GM18519 (cell line): ENCODE measurements around the gene RAPGEFL1.
"Not testable (repeated sequence)": the region's sequence is repeated elsewhere in the genome, so short reads cannot be mapped to it uniquely, and the experiment has no call there.

Experiments used
- ATAC-seq: cut with Tn5 transposase; IDR thresholded peaks from one replicate; pipeline ENCODE4 v1.9.1; 2021; ENCODE audit warnings: mild to moderate bottlenecking, moderate library complexity; ENCODE audit not compliant: unreplicated experiment, low FRiP score

Gene RAPGEFL1

GRCh38 chr17:40173091-40173777, 4.0 kb upstream of the RAPGEFL1 start:
- no peak for ATAC-seq

- no peak for ATAC-seq
Measured at GRCh38 chr17:40173778-40174135, 3.5 kb upstream of the RAPGEFL1 start.

GRCh38 chr17:40174514-40174913, 2.8 kb upstream of the RAPGEFL1 start:
- ATAC-seq = no peak

- ATAC-seq = no peak
Measured at GRCh38 chr17:40175928-40176753, 1.1 kb upstream of the RAPGEFL1 start.

GRCh38 chr17:40176754-40177110, 538 bp upstream of the RAPGEFL1 start:
- ATAC-seq = no peak

- no peak for ATAC-seq
Measured at GRCh38 chr17:40178021-40178601, 841 bp downstream of the RAPGEFL1 start.

GRCh38 chr17:40178660-40179059, 1.4 kb downstream of the RAPGEFL1 start:
- no peak for ATAC-seq

GRCh38 chr17:40179923-40180659, 2.8 kb downstream of the RAPGEFL1 start:
- no peak for ATAC-seq

GRCh38 chr17:40180694-40181093, 3.4 kb downstream of the RAPGEFL1 start:
- ATAC-seq = no peak

- ATAC-seq = no peak
Measured at GRCh38 chr17:40181205-40181604, 3.9 kb downstream of the RAPGEFL1 start.

- no peak for ATAC-seq
Measured at GRCh38 chr17:40182606-40183005, 5.3 kb downstream of the RAPGEFL1 start.

- no peak for ATAC-seq
Measured at GRCh38 chr17:40187238-40187637, 10.0 kb downstream of the RAPGEFL1 start.

- ATAC-seq = no peak
Measured at GRCh38 chr17:40188694-40189093, 11.4 kb downstream of the RAPGEFL1 start.

- no peak for ATAC-seq
Measured at GRCh38 chr17:40190197-40191021, 13.1 kb downstream of the RAPGEFL1 start.

- ATAC-seq = peak; percentile 42
Measured at GRCh38 chr17:40191237-40192208, 14.3 kb downstream of the RAPGEFL1 start.

- no peak for ATAC-seq
Measured at GRCh38 chr17:40192961-40193360, 15.7 kb downstream of the RAPGEFL1 start.

- ATAC-seq = no peak
Measured at GRCh38 chr17:40194821-40195220, 17.6 kb downstream of the RAPGEFL1 start.

GRCh38 chr17:40197550-40197949, 20.3 kb downstream of the RAPGEFL1 start:
- ATAC-seq = no peak

- not testable (repeated sequence) for ATAC-seq
Measured at GRCh38 chr17:40197965-40198456, 20.7 kb downstream of the RAPGEFL1 start.
